ENCODE measurements around the gene ULBP1. TPM values are rescaled to one million over a fixed set of nuclear protein-coding genes. Genes with fewer than 3 reads are reported as not detected.

The ULBP1 gene
- total RNA-seq, 1 experiment from 2014 or later = 1.6 TPM

DNA sequence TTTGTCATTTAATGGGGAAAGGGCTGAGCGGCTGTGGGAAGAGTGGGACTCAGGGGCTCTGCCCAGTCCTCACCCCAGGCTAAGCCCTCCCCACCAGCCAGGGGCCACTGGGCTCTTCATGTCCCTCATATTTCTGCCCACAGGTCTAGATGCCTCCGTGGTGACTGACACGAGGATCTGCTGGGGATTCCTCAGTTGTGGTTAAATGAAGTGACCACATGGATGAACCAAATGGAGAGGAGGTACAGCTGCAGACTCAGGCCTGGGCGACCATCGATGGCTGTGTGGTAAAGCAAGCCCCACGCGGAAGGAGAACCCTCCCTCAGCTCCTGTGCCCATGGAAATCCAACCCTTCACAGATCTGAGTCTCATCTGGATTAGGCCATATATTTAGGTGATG is 32.2 kb downstream of the ULBP1 start:
- H3K36me3 Mint-ChIP-seq (ENCODE audit: insufficient read depth in 1 of 3, low read depth in 3 of 3) = peaks cover 0 to 19% (median 0%) of the 10 kb centered on the region in 3 experiments; a peak in 3 of 7 replicates
- no peaks in the 10 kb centered on the region for H3K79me1 ChIP-seq (ENCODE audit: insufficient read depth, low read depth, low read length, poor library complexity, severe bottlenecking)
- no peak overlapping the region for H2BK20ac ChIP-seq (ENCODE audit: low read depth, low read length, poor library complexity, severe bottlenecking)
- H3K9me3 Mint-ChIP-seq = no peaks in the 10 kb centered on the region; a peak in 2 of 5 replicates
- H3K9me3 ChIP-seq (ENCODE audit: control insufficient read depth, low read depth, low read length) = no peaks in the 10 kb centered on the region
- no CpG with 5 or more reads among the region's 7 CpGs for WGBS (ENCODE audit: extremely low coverage, insufficient read length, low lambda C conversion rate)
- H3K27ac ChIP-seq (ENCODE audit: insufficient read length, low read depth, low read length) = no peak overlapping the region
- H3K4me3 Mint-ChIP-seq = no peak overlapping the region
- no peak overlapping the region for H2BK12ac ChIP-seq (ENCODE audit: insufficient read length, low read depth, low read length)
- H3K4me1 Mint-ChIP-seq = peaks cover 5 to 9% of the 10 kb centered on the region in 2 experiments
- no peaks in the 10 kb centered on the region for H3K4me1 ChIP-seq (ENCODE audit: insufficient read depth, low read length)
- H2BK15ac ChIP-seq (ENCODE audit: low read depth, low read length) = no peak overlapping the region
- H4K91ac ChIP-seq (ENCODE audit: insufficient read length, low read depth, low read length) = no peak overlapping the region
- H3K4me2 ChIP-seq (ENCODE audit: insufficient read depth, insufficient read length, low read length) = no peak overlapping the region
- no peaks in the 10 kb centered on the region for H3K79me2 ChIP-seq (ENCODE audit: insufficient read depth, low read length)
- H3K27me3 ChIP-seq (ENCODE audit: insufficient read depth, low read length) = peaks cover 37% of the 10 kb centered on the region
- no peak overlapping the region for H3K4ac ChIP-seq (ENCODE audit: low read depth, low read length)
- H4K20me1 ChIP-seq (ENCODE audit: control insufficient read depth, insufficient read depth, insufficient read length) = no peaks in the 10 kb centered on the region
- H4K5ac ChIP-seq (ENCODE audit: insufficient read length, low read depth, low read length) = no peak overlapping the region
- H3T11ph ChIP-seq (ENCODE audit: low read length) = no peak overlapping the region
- TF ChIP-seq, protein P1, sequence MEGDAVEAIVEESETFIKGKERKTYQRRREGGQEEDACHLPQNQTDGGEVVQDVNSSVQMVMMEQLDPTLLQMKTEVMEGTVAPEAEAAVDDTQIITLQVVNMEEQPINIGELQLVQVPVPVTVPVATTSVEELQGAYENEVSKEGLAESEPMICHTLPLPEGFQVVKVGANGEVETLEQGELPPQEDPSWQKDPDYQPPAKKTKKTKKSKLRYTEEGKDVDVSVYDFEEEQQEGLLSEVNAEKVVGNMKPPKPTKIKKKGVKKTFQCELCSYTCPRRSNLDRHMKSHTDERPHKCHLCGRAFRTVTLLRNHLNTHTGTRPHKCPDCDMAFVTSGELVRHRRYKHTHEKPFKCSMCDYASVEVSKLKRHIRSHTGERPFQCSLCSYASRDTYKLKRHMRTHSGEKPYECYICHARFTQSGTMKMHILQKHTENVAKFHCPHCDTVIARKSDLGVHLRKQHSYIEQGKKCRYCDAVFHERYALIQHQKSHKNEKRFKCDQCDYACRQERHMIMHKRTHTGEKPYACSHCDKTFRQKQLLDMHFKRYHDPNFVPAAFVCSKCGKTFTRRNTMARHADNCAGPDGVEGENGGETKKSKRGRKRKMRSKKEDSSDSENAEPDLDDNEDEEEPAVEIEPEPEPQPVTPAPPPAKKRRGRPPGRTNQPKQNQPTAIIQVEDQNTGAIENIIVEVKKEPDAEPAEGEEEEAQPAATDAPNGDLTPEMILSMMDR (conservative IDR thresholded peaks at IDR 0.05) = no peak
- no peak overlapping the region for H4K8ac ChIP-seq (replicated peaks; ENCODE audit: insufficient read length, low read depth, low read length)
- peaks cover 56% of the 10 kb centered on the region for H3K27me3 Mint-ChIP-seq (ENCODE audit: low read depth)
- no peak overlapping the region for H3K9ac ChIP-seq (ENCODE audit: extremely low read depth, insufficient read length, low read length)
- H3K14ac ChIP-seq (ENCODE audit: insufficient read depth, low read length) = no peak overlapping the region
- no peak overlapping the region for H2BK5ac ChIP-seq (ENCODE audit: insufficient read length, low read length)
- H3K18ac ChIP-seq (ENCODE audit: insufficient read length, low read depth, low read length) = no peak overlapping the region
- no peak overlapping the region for H2AFZ ChIP-seq (ENCODE audit: low read length)
- H2BK120ac ChIP-seq (ENCODE audit: low read depth, low read length, poor library complexity, severe bottlenecking) = no peak overlapping the region
- H3K27ac Mint-ChIP-seq = no peak overlapping the region; a peak in 1 of 7 replicates
- H3K23me2 ChIP-seq (ENCODE audit: insufficient read length, low read depth, low read length, poor library complexity, severe bottlenecking) = peaks cover under 1% of the 10 kb centered on the region
- no peak overlapping the region for H3K56ac ChIP-seq (ENCODE audit: insufficient read length, low read depth, low read length)
- H3K23ac ChIP-seq (ENCODE audit: insufficient read length, low read depth, low read length) = no peak overlapping the region
- no peak overlapping the region for H2AK5ac ChIP-seq (ENCODE audit: insufficient read length, low read length)
- DNase-seq = no peak

Data from H9 (cell line).